OCI-LY1 (cell line): ENCODE data around the gene BCORL1.

Experiments
- H2AFZ ChIP-seq: fragments of 200-600 bp; sonication (generic), shearing (Covaris generic); 2 replicates; pipeline ENCODE4 v1.6.0; 2014; ENCODE audit warnings: antibody characterized with exemption, mild to moderate bottlenecking, low read length
- H3F3A ChIP-seq: fragments of 200-600 bp; sonication (generic), shearing (Covaris generic); 2 replicates; pipeline ENCODE4 v1.6.0; 2014; ENCODE audit warnings: mild to moderate bottlenecking, antibody characterized with exemption, low read length, moderate library complexity; ENCODE audit not compliant: insufficient read depth
- H3K27ac ChIP-seq: fragments of 200-600 bp; sonication (generic); 2 replicates; pipeline ENCODE4 v1.5.1; 2014; ENCODE audit warnings: low read length, mixed run types, mild to moderate bottlenecking, low read depth; ENCODE audit not compliant: poor library complexity, severe bottlenecking
- H3K27me3 ChIP-seq: fragments of 200-600 bp; sonication (generic); 2 replicates; pipeline ENCODE4 v1.6.0; 2014; ENCODE audit warnings: antibody characterized with exemption, mild to moderate bottlenecking, low read length, moderate library complexity; ENCODE audit not compliant: insufficient read depth
- H3K36me3 ChIP-seq: fragments of 200-600 bp; sonication (generic); 2 replicates; pipeline ENCODE4 v1.6.1; 2014; ENCODE audit warnings: mild to moderate bottlenecking, antibody characterized with exemption, low read length, moderate library complexity, mixed read lengths; ENCODE audit not compliant: insufficient read depth
- H3K4me1 ChIP-seq: fragments of 200-600 bp; sonication (generic); 2 replicates; pipeline ENCODE4 v1.5.1; 2014; ENCODE audit warnings: mild to moderate bottlenecking, low read length, moderate library complexity; ENCODE audit not compliant: insufficient read depth, severe bottlenecking
- H3K4me2 ChIP-seq: fragments of 200-600 bp; sonication (generic), shearing (Covaris generic); 2 replicates; pipeline ENCODE4 v1.6.1; 2014; ENCODE audit warnings: low read length
- H3K4me3 ChIP-seq: fragments of 200-600 bp; sonication (generic); 2 replicates; pipeline ENCODE4 v1.5.1; 2014; ENCODE audit warnings: low read length, low read depth, mild to moderate bottlenecking, mixed read lengths; ENCODE audit not compliant: poor library complexity, severe bottlenecking
- H3K79me2 ChIP-seq: fragments of 200-600 bp; shearing (Covaris generic); 2 replicates; pipeline ENCODE4 v1.6.1; 2016; ENCODE audit warnings: mixed run types, low read length, mixed read lengths; ENCODE audit not compliant: insufficient read depth
- H3K9ac ChIP-seq: fragments of 200-600 bp; sonication (generic), shearing (Covaris generic); 2 replicates; pipeline ENCODE4 v1.6.1; 2014; ENCODE audit warnings: mild to moderate bottlenecking, low read length, mixed read lengths
- H3K9me2 ChIP-seq: fragments of 200-600 bp; sonication (generic), shearing (Covaris generic); 2 replicates; pipeline ENCODE4 v1.6.1; 2014; ENCODE audit warnings: low read depth, mild to moderate bottlenecking, low read length, mixed read lengths
- H3K9me3 ChIP-seq: fragments of 200-600 bp; shearing (Covaris generic); 2 replicates; pipeline ENCODE4 v1.6.1; 2014; ENCODE audit warnings: low read length, mixed read lengths
- H4K20me1 ChIP-seq: fragments of 200-600 bp; sonication (generic), shearing (Covaris generic); 2 replicates; pipeline ENCODE4 v1.6.0; 2016; ENCODE audit warnings: mild to moderate bottlenecking, low read length; ENCODE audit not compliant: insufficient read depth
- EZH2 ChIP-seq: fragments of 200-600 bp; sonication (generic), shearing (Covaris generic); IDR thresholded peaks from 2 replicates; pipeline ENCODE4 v1.8.0; 2017; ENCODE audit warnings: borderline replicate concordance, mixed run types, mild to moderate bottlenecking, antibody characterized with exemption, low read length, moderate library complexity, mixed read lengths
- TF ChIP-seq, protein P1 (sequence below): fragments of 200-600 bp; sonication (generic), shearing (Covaris generic); IDR thresholded peaks from 2 replicates; pipeline ENCODE4 v1.5.1; 2017; ENCODE audit warnings: mild to moderate bottlenecking, antibody characterized with exemption, low read length, moderate library complexity, mixed read lengths

Gene BCORL1

DNA sequence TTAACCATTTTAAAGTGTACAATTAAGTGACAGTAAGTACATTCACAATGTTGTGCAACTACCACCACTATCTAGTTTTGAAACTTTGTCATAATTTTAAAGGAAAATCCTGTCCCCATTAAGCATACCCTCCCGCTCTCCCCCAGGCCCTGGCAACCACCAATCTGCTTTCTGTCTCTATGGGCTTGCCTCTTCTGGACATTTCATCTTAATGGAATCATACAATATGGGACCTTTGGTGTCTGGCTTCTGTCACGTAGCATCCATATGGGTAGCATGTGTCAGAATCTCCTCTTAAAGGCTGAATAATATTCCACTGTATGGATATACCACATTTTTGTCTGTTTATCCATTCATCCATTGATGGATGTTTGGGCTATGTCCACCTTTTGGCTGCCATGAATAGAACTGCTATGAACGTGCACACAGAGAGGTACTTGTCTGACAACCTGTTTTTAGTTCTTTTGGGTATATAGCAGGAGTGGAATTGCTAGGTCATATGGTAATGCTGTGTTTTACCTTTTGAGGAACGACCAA lies 66.3 kb downstream of the BCORL1 start:
- Histone ChIP-seq H3K79me2 (no peaks in the 10 kb centered on the region), H3K9ac (no peak overlapping the region), H3K4me2 (no peak overlapping the region), H3F3A (no peaks in the 10 kb centered on the region), H2AFZ (no peak overlapping the region), H3K9me2 (no peaks in the 10 kb centered on the region), H3K4me1 (no peaks in the 10 kb centered on the region), H4K20me1 (no peaks in the 10 kb centered on the region), H3K9me3 (no peaks in the 10 kb centered on the region), H3K4me3 (no peak overlapping the region), H3K36me3 (0 out of 2 replicates have a peak, but pooled peaks cover 2% of the 10 kb centered on the region), H3K27me3 (no peaks in the 10 kb centered on the region), H3K27ac (no peak overlapping the region)
- TF ChIP-seq, protein P1, sequence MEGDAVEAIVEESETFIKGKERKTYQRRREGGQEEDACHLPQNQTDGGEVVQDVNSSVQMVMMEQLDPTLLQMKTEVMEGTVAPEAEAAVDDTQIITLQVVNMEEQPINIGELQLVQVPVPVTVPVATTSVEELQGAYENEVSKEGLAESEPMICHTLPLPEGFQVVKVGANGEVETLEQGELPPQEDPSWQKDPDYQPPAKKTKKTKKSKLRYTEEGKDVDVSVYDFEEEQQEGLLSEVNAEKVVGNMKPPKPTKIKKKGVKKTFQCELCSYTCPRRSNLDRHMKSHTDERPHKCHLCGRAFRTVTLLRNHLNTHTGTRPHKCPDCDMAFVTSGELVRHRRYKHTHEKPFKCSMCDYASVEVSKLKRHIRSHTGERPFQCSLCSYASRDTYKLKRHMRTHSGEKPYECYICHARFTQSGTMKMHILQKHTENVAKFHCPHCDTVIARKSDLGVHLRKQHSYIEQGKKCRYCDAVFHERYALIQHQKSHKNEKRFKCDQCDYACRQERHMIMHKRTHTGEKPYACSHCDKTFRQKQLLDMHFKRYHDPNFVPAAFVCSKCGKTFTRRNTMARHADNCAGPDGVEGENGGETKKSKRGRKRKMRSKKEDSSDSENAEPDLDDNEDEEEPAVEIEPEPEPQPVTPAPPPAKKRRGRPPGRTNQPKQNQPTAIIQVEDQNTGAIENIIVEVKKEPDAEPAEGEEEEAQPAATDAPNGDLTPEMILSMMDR, result no peak
- no peak for TF ChIP-seq EZH2

DNA sequence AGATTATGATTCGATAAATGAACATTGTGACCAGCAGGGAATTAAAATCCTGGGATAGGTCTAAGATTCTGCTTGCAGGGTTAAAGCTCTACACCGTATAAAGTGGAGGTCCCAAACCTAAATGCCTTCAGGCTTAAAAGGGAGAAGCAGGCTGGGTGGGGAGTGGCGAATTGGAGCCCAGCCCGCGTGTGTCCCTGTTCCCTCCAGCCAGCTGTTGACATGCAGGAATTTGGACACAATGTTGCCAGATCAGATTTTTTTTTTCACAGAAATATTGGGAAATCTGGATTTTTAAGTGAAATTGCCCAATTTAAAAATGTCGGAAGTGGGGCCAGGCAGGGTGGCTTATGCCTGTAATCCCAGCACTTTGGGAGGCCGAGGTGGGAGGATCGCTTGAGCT lies 67.4 kb downstream of the BCORL1 start:
- Histone ChIP-seq H3K9me2 (no peaks in the 10 kb centered on the region), H3K4me3 (no peak overlapping the region), H3K9ac (no peak overlapping the region), H3K36me3 (0 out of 2 replicates have a peak, but pooled peaks cover 2% of the 10 kb centered on the region), H3K4me1 (no peaks in the 10 kb centered on the region), H3K9me3 (no peaks in the 10 kb centered on the region), H3F3A (no peaks in the 10 kb centered on the region), H4K20me1 (no peaks in the 10 kb centered on the region), H3K27me3 (no peaks in the 10 kb centered on the region), H2AFZ (no peak overlapping the region), H3K79me2 (no peaks in the 10 kb centered on the region), H3K4me2 (no peak overlapping the region), H3K27ac (no peak overlapping the region)
- TF ChIP-seq, protein P1, result no peak
- no peak for TF ChIP-seq EZH2

DNA sequence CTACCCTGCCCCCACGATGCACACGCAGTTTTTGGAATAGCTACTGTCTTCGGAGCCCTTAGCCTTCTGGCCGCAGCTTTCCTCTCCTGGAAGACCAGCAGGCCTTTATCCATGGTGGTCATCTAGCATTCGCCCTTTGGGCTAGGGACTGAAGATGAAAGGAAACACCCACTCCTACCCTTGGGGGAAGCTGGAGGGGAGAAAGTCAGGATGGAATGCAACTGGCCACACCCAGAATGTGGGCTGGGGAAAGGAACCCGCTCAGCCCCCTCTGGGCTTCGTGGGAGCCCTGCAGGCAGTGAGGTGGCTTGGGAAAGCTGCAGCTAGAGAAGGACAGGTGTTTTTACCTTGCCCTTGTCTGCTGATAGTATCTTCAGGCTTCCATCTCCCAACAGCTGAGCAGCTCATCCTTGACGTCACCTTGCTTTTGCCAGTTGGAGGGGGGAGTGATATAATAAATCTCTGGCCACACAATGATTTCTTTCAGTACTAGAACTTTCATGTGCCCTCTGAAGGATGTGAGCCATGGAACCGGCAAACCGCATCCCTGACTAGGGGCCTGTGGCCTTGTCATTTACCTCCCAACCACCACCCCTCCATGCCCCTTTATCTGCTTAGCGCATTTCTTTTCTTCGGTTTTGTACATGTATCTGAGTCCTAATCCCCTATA lies 68.9 kb downstream of the BCORL1 start:
- TF ChIP-seq EZH2, result no peak
- TF ChIP-seq, protein P1, result no peak
- Histone ChIP-seq H3K4me1 (no peaks in the 10 kb centered on the region), H3K36me3 (0 out of 2 replicates have a peak, but pooled peaks cover 2% of the 10 kb centered on the region)

More for the DNA sequence above, 68.9 kb downstream of the BCORL1 start:
- no peaks in the 10 kb centered on the region for H4K20me1 ChIP-seq
- no peak overlapping the region for H2AFZ ChIP-seq
- H3K9ac ChIP-seq, result no peak overlapping the region
- no peaks in the 10 kb centered on the region for H3K79me2 ChIP-seq
- H3K27ac ChIP-seq, result no peak overlapping the region
- H3K9me2 ChIP-seq, result no peaks in the 10 kb centered on the region
- no peaks in the 10 kb centered on the region for H3K9me3 ChIP-seq
- H3K4me3 ChIP-seq, result no peak overlapping the region
- H3K4me2 ChIP-seq, result no peak overlapping the region
- no peaks in the 10 kb centered on the region for H3F3A ChIP-seq
- H3K27me3 ChIP-seq, result no peaks in the 10 kb centered on the region
